ENCODE results near the gene EGFL7. TPM values are rescaled to one million over a fixed set of nuclear protein-coding genes. Genes with fewer than 3 reads are reported as not detected.

Gene EGFL7
- total and polyA plus RNA-seq, 2 of the 8 experiments (the other 6 are each of a cell fraction or from before 2014, with no cell fraction given), result 37.8 to 53.4 TPM

DNA sequence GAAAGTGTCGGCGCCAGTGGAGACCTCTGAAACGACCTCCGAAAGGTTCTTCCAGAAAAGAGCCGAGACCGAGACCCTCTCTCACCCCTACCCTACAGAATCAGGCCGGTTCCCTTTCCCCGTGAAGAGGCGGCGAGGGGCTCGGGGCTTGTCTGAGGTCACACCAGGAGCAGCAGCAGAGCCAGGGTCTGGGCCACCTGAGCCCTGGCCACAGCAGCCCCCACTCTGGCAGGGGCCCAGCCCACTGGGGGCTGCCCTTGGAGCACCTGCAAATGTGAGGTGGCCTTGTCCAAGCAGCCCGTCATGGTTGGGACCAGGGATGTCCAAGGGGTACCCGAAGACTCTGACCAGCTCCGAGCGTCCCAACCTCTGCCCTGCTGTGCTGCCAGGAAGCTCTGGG lies 15.3 kb downstream of the EGFL7 start:
- H3K23me2 ChIP-seq (ENCODE audit: low read depth, low read length), result no peaks in the 10 kb centered on the region
- H3K9ac ChIP-seq (replicated peaks in 1 of 4; ENCODE audit: extremely low read depth in 1 of 4, low read depth in 3 of 4, low read length in 3 of 4), result no peak overlapping the region
- H2AK5ac ChIP-seq (ENCODE audit: low read depth, low read length), result no peak overlapping the region
- peaks cover 0 to 8% (median 3%) of the 10 kb centered on the region in 4 experiments; a peak in 4 of 7 replicates for H3K4me1 ChIP-seq (replicated peaks in 1 of 4; ENCODE audit: control insufficient read depth in 3 of 4, insufficient read depth in 4 of 4, low read length in 3 of 4)
- no peaks in the 10 kb centered on the region for H3K27me3 ChIP-seq (replicated peaks in 1 of 4; ENCODE audit: control insufficient read depth in 3 of 4, extremely low read depth in 1 of 4, insufficient read depth in 3 of 4, low read length in 3 of 4)
- H2BK15ac ChIP-seq (ENCODE audit: low read length), result no peak overlapping the region
- H2BK20ac ChIP-seq (ENCODE audit: low read length), result no peak overlapping the region
- H3K56ac ChIP-seq (replicated peaks; ENCODE audit: insufficient read length, low read depth, low read length), result no peak overlapping the region
- 88% methylated on average over 10 of the region's 15 CpGs; no CpG with 5 or more reads in 1 of the 2 experiments for WGBS, 2 experiments (ENCODE audit: extremely low coverage in 1 of 2, insufficient coverage in 1 of 2, insufficient read length in 1 of 2, insufficient replicate concordance in 2 of 2, low coverage in 1 of 2, low lambda C conversion rate in 2 of 2, missing lambda C conversion rate in 1 of 2)
- DNase-seq (ENCODE audit: low read depth in 1 of 2, low spot score in 2 of 2), result no peak
- no peak overlapping the region for H2BK12ac ChIP-seq (ENCODE audit: low read depth, low read length)
- no peak overlapping the region for H4K8ac ChIP-seq (ENCODE audit: extremely low read depth, insufficient read depth, low read length)
- H2BK5ac ChIP-seq (ENCODE audit: low read depth, low read length), result no peak overlapping the region
- H3K79me2 ChIP-seq (ENCODE audit: control insufficient read depth in 1 of 2, insufficient read depth in 2 of 2, low read length in 2 of 2), result no peaks in the 10 kb centered on the region
- POLR2A ChIA-PET (ENCODE audit: partially characterized antibody), result no interaction called here
- no peak overlapping the region for H3K18ac ChIP-seq (ENCODE audit: extremely low read depth, low read length)
- no peak overlapping the region for H3K4me2 ChIP-seq (ENCODE audit: insufficient read depth in 1 of 2, low read depth in 2 of 2, low read length in 2 of 2)
- no peak overlapping the region for H3K27ac ChIP-seq (ENCODE audit: low read depth, low read length)
- no peak overlapping the region for H4K5ac ChIP-seq (ENCODE audit: insufficient read length, low read depth, low read length)
- no peak overlapping the region for H4K91ac ChIP-seq (replicated peaks; ENCODE audit: insufficient read length, low read length)
- H3K36me3 ChIP-seq (ENCODE audit: control insufficient read depth in 2 of 4, insufficient read depth in 4 of 4, low read length in 3 of 4), result no peaks in the 10 kb centered on the region; a peak in 2 of 8 replicates
- no peaks in the 10 kb centered on the region for H3K9me3 ChIP-seq (ENCODE audit: insufficient read depth in 2 of 2, low read depth in 1 of 2, low read length in 1 of 2)
- H3K4ac ChIP-seq (replicated peaks; ENCODE audit: insufficient read length, low read depth, low read length), result no peak overlapping the region
- TF ChIP-seq KDM1A (IDR thresholded peaks at IDR 0.05; ENCODE audit: borderline replicate concordance, low read length) (no peak), HDAC2 (IDR thresholded peaks at IDR 0.05; ENCODE audit: borderline replicate concordance in 1 of 2, low read depth in 2 of 2, low read length in 2 of 2) (no peak), BRCA1 (IDR thresholded peaks at IDR 0.05; ENCODE audit: low read depth, low read length) (no peak), GABPA (IDR thresholded peaks at IDR 0.05; ENCODE audit: borderline replicate concordance, insufficient read depth, low read length) (no peak), SP1 (IDR thresholded peaks at IDR 0.05; ENCODE audit: low read depth, low read length) (no peak), TCF12 (IDR thresholded peaks at IDR 0.05; ENCODE audit: low read depth, low read length) (no peak), CBX5 (IDR thresholded peaks at IDR 0.05; ENCODE audit: low read depth, low read length) (no peak), KDM4A (IDR thresholded peaks at IDR 0.05; ENCODE audit: low read depth, low read length, severe bottlenecking) (no peak), SP2 (IDR thresholded peaks at IDR 0.05; ENCODE audit: low read length) (no peak), TBP (IDR thresholded peaks at IDR 0.05; ENCODE audit: low read depth, low read length) (no peak), SIRT6 (IDR thresholded peaks at IDR 0.05; ENCODE audit: low read length) (no peak), MAFK (IDR thresholded peaks at IDR 0.05; ENCODE audit: low read depth, low read length) (no peak), HDAC6 (IDR thresholded peaks at IDR 0.05; ENCODE audit: low read depth, low read length) (no peak), JUND (IDR thresholded peaks at IDR 0.05; ENCODE audit: low read length) (no peak)
- FAIRE-seq, result no peak
- no peak overlapping the region for H3K4me3 ChIP-seq (ENCODE audit: extremely low read depth in 1 of 4, insufficient read depth in 2 of 4, low read depth in 3 of 4, low read length in 4 of 4)
- H2AFZ ChIP-seq (ENCODE audit: low read length), result no peak overlapping the region
- H3K14ac ChIP-seq (ENCODE audit: insufficient read length), result no peak overlapping the region
- H2BK120ac ChIP-seq (replicated peaks; ENCODE audit: low read depth, low read length), result no peak overlapping the region
- H4K20me1 ChIP-seq (replicated peaks in 1 of 2; ENCODE audit: control insufficient read depth in 1 of 2, insufficient read depth in 2 of 2, low read length in 2 of 2), result no peaks in the 10 kb centered on the region
- no peak overlapping the region for H3K23ac ChIP-seq (ENCODE audit: insufficient read length)
- H3K79me1 ChIP-seq (ENCODE audit: low read depth, low read length), result no peaks in the 10 kb centered on the region
- CTCF ChIA-PET (ENCODE audit: partially characterized antibody), result interaction anchor here (3.9 kb wide), 1 partner anchor 16 kb away, joined by 18 read pairs; no protein-coding TSS in a partner anchor
